CD14-positive monocyte (primary cell): ENCODE measurements around the gene CGB1. TPM values are rescaled to one million over a fixed set of nuclear protein-coding genes. Genes with fewer than 3 reads are reported as not detected.

Experiments used
- DNase-seq, 3 donors: peaks; one replicate each; pipeline ENCODE4 v3.0.0-alpha.2; 2011 to 2022
- H2AFZ ChIP-seq: 2 replicates; pipeline ENCODE4 v1.6.0; 2012; ENCODE audit warnings: mild to moderate bottlenecking, low read depth, low read length, inconsistent platforms; ENCODE audit not compliant: insufficient read depth, poor library complexity, severe bottlenecking
- H3K27ac ChIP-seq, 2 donors: 1 replicate in 1 of 2; 2 replicates in 1 of 2; pipeline ENCODE4 v1.5.1; 2012 to 2013; ENCODE audit warnings: low read length in 2 of 2, control low read depth in 1 of 2, inconsistent platforms in 1 of 2, low read depth in 1 of 2, mild to moderate bottlenecking in 1 of 2
- H3K27me3 ChIP-seq, 2 donors: one replicate each; pipeline versions ENCODE4 v1.6.0 to v1.6.1; 2011 to 2013; ENCODE audit warnings: low read length in 2 of 2; ENCODE audit not compliant: control insufficient read depth in 2 of 2, insufficient read depth in 2 of 2
- H3K36me3 ChIP-seq, 2 donors: replicated peaks in 1 of 2; 1 replicate in 1 of 2; 2 replicates in 1 of 2; pipeline versions ENCODE4 v1.5.1 to v1.6.1; 2012 to 2013; ENCODE audit warnings: low read length in 2 of 2, control low read depth in 1 of 2, inconsistent platforms in 1 of 2, mild to moderate bottlenecking in 1 of 2; ENCODE audit not compliant: insufficient read depth in 2 of 2, control insufficient read depth in 1 of 2
- H3K4me1 ChIP-seq, 2 donors: 1 replicate in 1 of 2; 2 replicates in 1 of 2; pipeline versions ENCODE4 v1.5.1 to v1.6.1; 2012 to 2013; ENCODE audit warnings: low read length in 2 of 2, control low read depth in 1 of 2, inconsistent platforms in 1 of 2, mild to moderate bottlenecking in 1 of 2, moderate library complexity in 1 of 2; ENCODE audit not compliant: insufficient read depth in 2 of 2, control insufficient read depth in 1 of 2
- H3K4me2 ChIP-seq: replicated peaks from 2 replicates; pipeline ENCODE3; 2012; ENCODE audit warnings: low read length, moderate library complexity, mild to moderate bottlenecking; ENCODE audit not compliant: poor library complexity, severe bottlenecking; ENCODE audit errors: extremely low read depth
- H3K4me3 ChIP-seq, 3 experiments: fragments of 200-600 bp in 1 of 3; sonication (generic) in 1 of 3; replicated peaks in 1 of 3; 1 replicate in 2 of 3; 2 replicates in 1 of 3; pipeline ENCODE4 v1.5.1; 2011 to 2013; ENCODE audit warnings: low read length in 3 of 3, mild to moderate bottlenecking in 3 of 3, control low read depth in 2 of 3, low read depth in 2 of 3, inconsistent platforms in 1 of 3, moderate library complexity in 1 of 3
- H3K79me2 ChIP-seq: 2 replicates; pipeline ENCODE4 v1.6.0; 2012; ENCODE audit warnings: mild to moderate bottlenecking, control low read depth, inconsistent platforms, low read length, moderate library complexity; ENCODE audit not compliant: insufficient read depth
- H3K9ac ChIP-seq: 2 replicates; pipeline ENCODE4 v1.6.0; 2017; ENCODE audit warnings: low read length, mild to moderate bottlenecking; ENCODE audit not compliant: insufficient read depth, poor library complexity, severe bottlenecking
- H3K9me3 ChIP-seq, 2 donors: replicated peaks in 1 of 2; 1 replicate in 1 of 2; 2 replicates in 1 of 2; pipeline versions ENCODE4 v1.5.1 to v1.6.1; 2012 to 2013; ENCODE audit warnings: low read length in 2 of 2, control low read depth in 1 of 2; ENCODE audit not compliant: control insufficient read depth in 1 of 2, insufficient read depth in 1 of 2
- H4K20me1 ChIP-seq: 2 replicates; pipeline ENCODE4 v1.6.0; 2012; ENCODE audit warnings: mild to moderate bottlenecking, low read length, control low read depth, moderate library complexity; ENCODE audit not compliant: insufficient read depth
- H3K27ac Mint-ChIP-seq, 7 donors: one replicate each; pipeline ENCODE4 v1.8.0; 2020; ENCODE audit warnings: mild to moderate bottlenecking in 7 of 7, mixed read lengths in 7 of 7, moderate library complexity in 6 of 7, inconsistent platforms in 2 of 7
- H3K27me3 Mint-ChIP-seq, 3 donors: one replicate each; pipeline ENCODE4 v1.8.0; 2021 to 2022; ENCODE audit warnings: low read depth in 3 of 3, mild to moderate bottlenecking in 3 of 3, mixed read lengths in 3 of 3, moderate library complexity in 3 of 3, inconsistent platforms in 1 of 3
- H3K36me3 Mint-ChIP-seq, 2 donors: one replicate each; pipeline ENCODE4 v1.8.0; 2020; ENCODE audit warnings: mixed read lengths in 2 of 2, inconsistent platforms in 1 of 2, mild to moderate bottlenecking in 1 of 2
- H3K4me1 Mint-ChIP-seq: one replicate; pipeline ENCODE4 v1.8.0; 2020; ENCODE audit warnings: mild to moderate bottlenecking, mixed read lengths
- H3K4me3 Mint-ChIP-seq, 2 donors: one replicate each; pipeline ENCODE4 v1.8.0; 2020; ENCODE audit warnings: mild to moderate bottlenecking in 2 of 2, mixed read lengths in 2 of 2, moderate library complexity in 1 of 2
- H3K9me3 Mint-ChIP-seq, 7 donors: one replicate each; pipeline ENCODE4 v1.8.0; 2020 to 2022; ENCODE audit warnings: mixed read lengths in 7 of 7, mild to moderate bottlenecking in 6 of 7, moderate library complexity in 6 of 7, inconsistent platforms in 2 of 7
- WGBS: methylation state at CpG from one replicate; pipeline ENCODE4 v1.1.5; 2013; ENCODE audit warnings: missing lambda C conversion rate; ENCODE audit not compliant: insufficient coverage; 5-methylcytosine and 5-hydroxymethylcytosine counted together
- intact Hi-C, 2 donors: fragments of 100-400 bp; cut with micrococcal nuclease; formaldehyde crosslinking; loops; one replicate each; pipeline versions ENCODE4 v1.15.0 to v1.15.1; 2023
- polyA plus RNA-seq, 3 donors: library from polyadenylated mRNA; depleted of rRNA in 1 of 3; unstranded in 2 of 3; stranded (reverse) in 1 of 3; fragments of 300-500 nt in 2 of 3; fragments of >200 nt in 1 of 3; fragmentation: Illumina TruSeq in 2 of 3; gene quantifications; 1 replicate in 2 of 3; 2 replicates in 1 of 3; pipeline ENCODE4 v1.2.3, GENCODE V29; 2012 to 2021
- TF ChIP-seq, protein P1 (sequence below): fragments of 200-600 bp; IDR thresholded peaks from one replicate; pipeline ENCODE4 v1.8.0; 2022; ENCODE audit warnings: antibody characterized with exemption, mild to moderate bottlenecking

CGB1 gene
- polyA plus RNA-seq, 3 donors: not detected

GRCh38 chr19:49073514-49074378 is 37.1 kb upstream of the CGB1 start:
- Histone ChIP-seq H4K20me1 (no peaks in the 10 kb centered on the region), H2AFZ (no peak overlapping the region), H3K4me2 (no peak overlapping the region), H3K36me3 (no peaks in the 10 kb centered on the region), H3K4me1 (no peaks in the 10 kb centered on the region), H3K9ac (no peak overlapping the region), H3K27ac (no peak overlapping the region), H3K9me3 (peaks cover 0 to 7% of the 10 kb centered on the region in 2 donors), H3K27me3 (peaks cover 12 to 54% of the 10 kb centered on the region in 2 donors), H3K79me2 (no peaks in the 10 kb centered on the region), H3K4me3 (no peak overlapping the region)
- TF ChIP-seq, protein P1, sequence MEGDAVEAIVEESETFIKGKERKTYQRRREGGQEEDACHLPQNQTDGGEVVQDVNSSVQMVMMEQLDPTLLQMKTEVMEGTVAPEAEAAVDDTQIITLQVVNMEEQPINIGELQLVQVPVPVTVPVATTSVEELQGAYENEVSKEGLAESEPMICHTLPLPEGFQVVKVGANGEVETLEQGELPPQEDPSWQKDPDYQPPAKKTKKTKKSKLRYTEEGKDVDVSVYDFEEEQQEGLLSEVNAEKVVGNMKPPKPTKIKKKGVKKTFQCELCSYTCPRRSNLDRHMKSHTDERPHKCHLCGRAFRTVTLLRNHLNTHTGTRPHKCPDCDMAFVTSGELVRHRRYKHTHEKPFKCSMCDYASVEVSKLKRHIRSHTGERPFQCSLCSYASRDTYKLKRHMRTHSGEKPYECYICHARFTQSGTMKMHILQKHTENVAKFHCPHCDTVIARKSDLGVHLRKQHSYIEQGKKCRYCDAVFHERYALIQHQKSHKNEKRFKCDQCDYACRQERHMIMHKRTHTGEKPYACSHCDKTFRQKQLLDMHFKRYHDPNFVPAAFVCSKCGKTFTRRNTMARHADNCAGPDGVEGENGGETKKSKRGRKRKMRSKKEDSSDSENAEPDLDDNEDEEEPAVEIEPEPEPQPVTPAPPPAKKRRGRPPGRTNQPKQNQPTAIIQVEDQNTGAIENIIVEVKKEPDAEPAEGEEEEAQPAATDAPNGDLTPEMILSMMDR: no peak
- peaks cover 3 to 8% of the 10 kb centered on the region in 2 donors for H3K36me3 Mint-ChIP-seq
- peak in 1 of 3 donors; percentile 20 for DNase-seq
- H3K27ac Mint-ChIP-seq: peak overlapping the region in 2 of 7 donors; percentile 31 to 54
- 53% methylated on average over 14 of the region's 23 CpGs for WGBS
- intact Hi-C loops: no loop called here
- H3K9me3 Mint-ChIP-seq: peaks cover 0 to 33% (median 15%) of the 10 kb centered on the region in 7 donors
- H3K27me3 Mint-ChIP-seq: peaks cover 51 to 62% (median 60%) of the 10 kb centered on the region in 3 donors
- H3K4me3 Mint-ChIP-seq: peak overlapping the region in 1 of 2 donors; percentile 91
- H3K4me1 Mint-ChIP-seq: peaks cover 11% of the 10 kb centered on the region

GRCh38 chr19:49071860-49072547 is 35.3 kb upstream of the CGB1 start:
- H2AFZ ChIP-seq: no peak overlapping the region
- 11% methylated on average over 84 of the region's 93 CpGs for WGBS
- no peak overlapping the region for H3K27ac ChIP-seq
- H4K20me1 ChIP-seq: no peaks in the 10 kb centered on the region
- H3K9ac ChIP-seq: no peak overlapping the region
- TF ChIP-seq, protein P1: no peak
- H3K9me3 ChIP-seq: peaks cover 0 to 7% of the 10 kb centered on the region in 2 donors
- peak overlapping the region in 1 of 2 donors; percentile 71 for H3K4me3 Mint-ChIP-seq
- intact Hi-C loops: no loop called here
- H3K79me2 ChIP-seq: no peaks in the 10 kb centered on the region
- peaks cover 0 to 33% (median 17%) of the 10 kb centered on the region in 7 donors for H3K9me3 Mint-ChIP-seq
- peaks cover 3 to 8% of the 10 kb centered on the region in 2 donors for H3K36me3 Mint-ChIP-seq
- no peak overlapping the region for H3K4me2 ChIP-seq
- H3K4me1 ChIP-seq: no peaks in the 10 kb centered on the region
- H3K27me3 ChIP-seq: peaks cover 14 to 64% of the 10 kb centered on the region in 2 donors
- DNase-seq: no peak
- H3K4me1 Mint-ChIP-seq: peaks cover 11% of the 10 kb centered on the region
- H3K36me3 ChIP-seq: no peaks in the 10 kb centered on the region
- no peak overlapping the region for H3K4me3 ChIP-seq
- H3K27ac Mint-ChIP-seq: no peak overlapping the region
- peaks cover 63 to 78% (median 66%) of the 10 kb centered on the region in 3 donors for H3K27me3 Mint-ChIP-seq
